C4-2B (cell line): Measurements from ENCODE around the gene CACNA1S.

Source experiments
- ZFX ChIP-seq: fragments of 450-650 bp; IDR thresholded peaks from 2 replicates; pipeline ENCODE4 v1.6.1; 2017
- TF ChIP-seq, protein P1 (sequence below): fragments of 450-650 bp; conservative IDR thresholded peaks from 2 replicates; pipeline ENCODE4 v1.5.1; 2017; ENCODE audit warnings: mild to moderate bottlenecking

DNA sequence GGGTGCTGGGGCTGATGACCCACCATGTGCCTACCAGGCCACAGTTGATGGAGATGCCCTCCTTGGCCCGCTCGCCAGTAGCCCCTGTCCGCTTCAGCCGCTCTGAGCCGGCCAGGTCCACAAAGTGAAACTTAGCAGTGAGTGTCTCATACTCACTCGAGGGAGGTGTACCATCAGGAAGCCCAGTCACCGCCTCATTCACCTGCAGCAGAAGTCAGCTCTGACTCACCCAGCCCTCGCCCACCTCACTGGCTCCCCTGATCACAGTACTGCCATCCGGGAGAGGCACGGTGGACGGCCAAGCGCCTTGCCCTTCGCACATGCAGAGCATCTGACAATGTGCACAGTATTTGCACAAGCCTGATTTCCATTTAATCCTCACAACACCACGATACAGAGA is 107.5 kb downstream of the CACNA1S start:
- TF ChIP-seq, protein P1, sequence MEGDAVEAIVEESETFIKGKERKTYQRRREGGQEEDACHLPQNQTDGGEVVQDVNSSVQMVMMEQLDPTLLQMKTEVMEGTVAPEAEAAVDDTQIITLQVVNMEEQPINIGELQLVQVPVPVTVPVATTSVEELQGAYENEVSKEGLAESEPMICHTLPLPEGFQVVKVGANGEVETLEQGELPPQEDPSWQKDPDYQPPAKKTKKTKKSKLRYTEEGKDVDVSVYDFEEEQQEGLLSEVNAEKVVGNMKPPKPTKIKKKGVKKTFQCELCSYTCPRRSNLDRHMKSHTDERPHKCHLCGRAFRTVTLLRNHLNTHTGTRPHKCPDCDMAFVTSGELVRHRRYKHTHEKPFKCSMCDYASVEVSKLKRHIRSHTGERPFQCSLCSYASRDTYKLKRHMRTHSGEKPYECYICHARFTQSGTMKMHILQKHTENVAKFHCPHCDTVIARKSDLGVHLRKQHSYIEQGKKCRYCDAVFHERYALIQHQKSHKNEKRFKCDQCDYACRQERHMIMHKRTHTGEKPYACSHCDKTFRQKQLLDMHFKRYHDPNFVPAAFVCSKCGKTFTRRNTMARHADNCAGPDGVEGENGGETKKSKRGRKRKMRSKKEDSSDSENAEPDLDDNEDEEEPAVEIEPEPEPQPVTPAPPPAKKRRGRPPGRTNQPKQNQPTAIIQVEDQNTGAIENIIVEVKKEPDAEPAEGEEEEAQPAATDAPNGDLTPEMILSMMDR = no peak
- no peak for TF ChIP-seq ZFX
